ENCODE data around the gene ARL8B.

DNA sequence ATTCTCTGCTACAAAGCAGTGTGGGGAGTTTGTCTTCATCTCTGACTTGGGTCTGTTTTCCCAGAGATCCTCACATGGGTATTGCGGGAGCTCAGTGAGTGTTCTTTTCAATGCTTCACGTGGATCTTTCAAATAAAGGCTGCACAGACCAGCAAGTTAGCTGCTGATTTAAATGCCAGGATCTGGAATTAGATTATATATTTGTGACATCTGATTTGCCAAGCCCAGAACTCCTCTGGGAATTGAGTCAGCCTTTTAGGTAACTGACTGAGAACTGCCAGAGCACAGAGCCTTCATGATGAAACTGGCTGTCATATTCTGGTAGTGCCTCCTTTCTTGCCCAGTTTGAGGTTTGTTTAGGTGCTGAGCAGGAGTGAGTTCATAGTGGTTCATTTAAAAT lies 80.1 kb downstream of the ARL8B start:
- no peak for TF ChIP-seq POLR2AphosphoS5 (IDR thresholded peaks at IDR 0.05; ENCODE audit: low read depth)
- no peak for TF ChIP-seq CTCF (IDR thresholded peaks at IDR 0.05; ENCODE audit: insufficient read depth, low read length)
- no peak for TF ChIP-seq GABPA (IDR thresholded peaks at IDR 0.05; ENCODE audit: low read depth)
- TF ChIP-seq, protein P1, sequence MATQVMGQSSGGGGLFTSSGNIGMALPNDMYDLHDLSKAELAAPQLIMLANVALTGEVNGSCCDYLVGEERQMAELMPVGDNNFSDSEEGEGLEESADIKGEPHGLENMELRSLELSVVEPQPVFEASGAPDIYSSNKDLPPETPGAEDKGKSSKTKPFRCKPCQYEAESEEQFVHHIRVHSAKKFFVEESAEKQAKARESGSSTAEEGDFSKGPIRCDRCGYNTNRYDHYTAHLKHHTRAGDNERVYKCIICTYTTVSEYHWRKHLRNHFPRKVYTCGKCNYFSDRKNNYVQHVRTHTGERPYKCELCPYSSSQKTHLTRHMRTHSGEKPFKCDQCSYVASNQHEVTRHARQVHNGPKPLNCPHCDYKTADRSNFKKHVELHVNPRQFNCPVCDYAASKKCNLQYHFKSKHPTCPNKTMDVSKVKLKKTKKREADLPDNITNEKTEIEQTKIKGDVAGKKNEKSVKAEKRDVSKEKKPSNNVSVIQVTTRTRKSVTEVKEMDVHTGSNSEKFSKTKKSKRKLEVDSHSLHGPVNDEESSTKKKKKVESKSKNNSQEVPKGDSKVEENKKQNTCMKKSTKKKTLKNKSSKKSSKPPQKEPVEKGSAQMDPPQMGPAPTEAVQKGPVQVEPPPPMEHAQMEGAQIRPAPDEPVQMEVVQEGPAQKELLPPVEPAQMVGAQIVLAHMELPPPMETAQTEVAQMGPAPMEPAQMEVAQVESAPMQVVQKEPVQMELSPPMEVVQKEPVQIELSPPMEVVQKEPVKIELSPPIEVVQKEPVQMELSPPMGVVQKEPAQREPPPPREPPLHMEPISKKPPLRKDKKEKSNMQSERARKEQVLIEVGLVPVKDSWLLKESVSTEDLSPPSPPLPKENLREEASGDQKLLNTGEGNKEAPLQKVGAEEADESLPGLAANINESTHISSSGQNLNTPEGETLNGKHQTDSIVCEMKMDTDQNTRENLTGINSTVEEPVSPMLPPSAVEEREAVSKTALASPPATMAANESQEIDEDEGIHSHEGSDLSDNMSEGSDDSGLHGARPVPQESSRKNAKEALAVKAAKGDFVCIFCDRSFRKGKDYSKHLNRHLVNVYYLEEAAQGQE (IDR thresholded peaks at IDR 0.05; ENCODE audit: insufficient replicate concordance, low read depth) = no peak
- no peak for TF ChIP-seq SPI1 (IDR thresholded peaks at IDR 0.05; ENCODE audit: borderline replicate concordance, low read depth)

Measured in HL-60 (cell line).